ENCODE measurements around the gene CNST. TPM values are rescaled to one million over a fixed set of nuclear protein-coding genes. Genes with fewer than 3 reads are reported as not detected.

CNST gene
- polyA plus RNA-seq, 1 donor (not counting 4 experiments of a cell fraction or from before 2014, with no cell fraction given), result 9.8 TPM

- no peaks in the 10 kb centered on the region for H3K27me3 ChIP-seq (ENCODE audit: control insufficient read depth, extremely low read depth, insufficient read depth, low read length)
- peak overlapping the region; percentile 18 for H3K9ac ChIP-seq (ENCODE audit: control insufficient read depth, extremely low read depth, insufficient read depth, low read length)
- no peaks in the 10 kb centered on the region for H4K20me1 ChIP-seq (ENCODE audit: control insufficient read depth, extremely low read depth, insufficient read depth, low read length)
- FAIRE-seq, result no peak
- H3K79me2 ChIP-seq (ENCODE audit: control insufficient read depth, insufficient read depth, low read length), result no peaks in the 10 kb centered on the region
- H3K9me3 ChIP-seq (ENCODE audit: control insufficient read depth, low read depth, low read length), result no peaks in the 10 kb centered on the region
- TF ChIP-seq, protein P1, sequence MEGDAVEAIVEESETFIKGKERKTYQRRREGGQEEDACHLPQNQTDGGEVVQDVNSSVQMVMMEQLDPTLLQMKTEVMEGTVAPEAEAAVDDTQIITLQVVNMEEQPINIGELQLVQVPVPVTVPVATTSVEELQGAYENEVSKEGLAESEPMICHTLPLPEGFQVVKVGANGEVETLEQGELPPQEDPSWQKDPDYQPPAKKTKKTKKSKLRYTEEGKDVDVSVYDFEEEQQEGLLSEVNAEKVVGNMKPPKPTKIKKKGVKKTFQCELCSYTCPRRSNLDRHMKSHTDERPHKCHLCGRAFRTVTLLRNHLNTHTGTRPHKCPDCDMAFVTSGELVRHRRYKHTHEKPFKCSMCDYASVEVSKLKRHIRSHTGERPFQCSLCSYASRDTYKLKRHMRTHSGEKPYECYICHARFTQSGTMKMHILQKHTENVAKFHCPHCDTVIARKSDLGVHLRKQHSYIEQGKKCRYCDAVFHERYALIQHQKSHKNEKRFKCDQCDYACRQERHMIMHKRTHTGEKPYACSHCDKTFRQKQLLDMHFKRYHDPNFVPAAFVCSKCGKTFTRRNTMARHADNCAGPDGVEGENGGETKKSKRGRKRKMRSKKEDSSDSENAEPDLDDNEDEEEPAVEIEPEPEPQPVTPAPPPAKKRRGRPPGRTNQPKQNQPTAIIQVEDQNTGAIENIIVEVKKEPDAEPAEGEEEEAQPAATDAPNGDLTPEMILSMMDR (optimal IDR thresholded peaks at IDR 0.05 in 1 of 3, IDR thresholded peaks at IDR 0.05 in 1 of 3, conservative IDR thresholded peaks at IDR 0.05 in 1 of 3; ENCODE audit: extremely low read depth in 1 of 3, insufficient read depth in 2 of 3, low read length in 3 of 3), result peak; percentile 76 to 87 (median 80)
- TF ChIP-seq EZH2 (IDR thresholded peaks at IDR 0.05; ENCODE audit: low read length), result no peak
- H3K36me3 ChIP-seq (ENCODE audit: control insufficient read depth in 2 of 2, extremely low read depth in 1 of 2, insufficient read depth in 2 of 2, low read length in 2 of 2), result no peaks in the 10 kb centered on the region
- DNase-seq (ENCODE audit: low read depth, low spot score), result peak; percentile 33
- no peak overlapping the region for H3K27ac ChIP-seq (ENCODE audit: control insufficient read depth, insufficient read depth, low read length)
- peak overlapping the region; percentile 13 to 61 (median 14) for H3K4me3 ChIP-seq (ENCODE audit: control insufficient read depth in 2 of 3, extremely low read depth in 1 of 3, insufficient read depth in 2 of 3, low read depth in 1 of 3, low read length in 3 of 3)
- H3K9me1 ChIP-seq (ENCODE audit: control insufficient read depth, extremely low read depth, insufficient read depth, low read length), result no peaks in the 10 kb centered on the region
- peaks cover 6% of the 10 kb centered on the region for H3K4me1 ChIP-seq (ENCODE audit: control insufficient read depth, extremely low read depth, insufficient read depth, low read length)
- peak overlapping the region; percentile 75 for H3K4me2 ChIP-seq (ENCODE audit: control insufficient read depth, extremely low read depth, insufficient read depth, low read depth, low read length)
- H2AFZ ChIP-seq (ENCODE audit: control insufficient read depth, low read length), result peak overlapping the region; percentile 16
- dilution Hi-C loops (cut with MboI; ENCODE audit: extremely low pct_ligation_motif_present, low sequenced_read_pairs), result no loop called here
These were observed 123.3 kb downstream of the CNST start for GRCh38 chr1:246689409-246690008.

DNA sequence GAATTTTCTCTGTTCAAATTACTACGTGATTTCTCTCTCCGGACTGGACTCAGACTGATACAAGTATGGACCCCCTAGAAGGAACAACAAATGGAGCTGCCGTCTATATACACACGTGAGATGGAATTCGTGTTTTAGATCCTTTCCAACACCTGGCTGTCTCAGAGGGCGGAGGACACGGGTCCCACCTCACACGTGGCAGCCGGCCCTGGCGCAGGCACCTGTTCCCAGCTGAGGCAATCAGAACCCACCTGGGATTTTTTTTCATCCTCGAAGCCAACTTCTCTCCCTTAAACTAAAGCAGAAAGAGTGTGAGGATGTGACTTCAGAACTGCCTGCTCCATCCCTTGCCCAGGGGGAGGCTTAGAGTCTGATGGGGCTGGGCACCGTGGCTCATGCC is 123.8 kb downstream of the CNST start:
- FAIRE-seq (no peak), DNase-seq (ENCODE audit: low read depth, low spot score) (no peak)
- Histone ChIP-seq H3K9me1 (ENCODE audit: control insufficient read depth, extremely low read depth, insufficient read depth, low read length) (no peaks in the 10 kb centered on the region), H4K20me1 (ENCODE audit: control insufficient read depth, extremely low read depth, insufficient read depth, low read length) (no peaks in the 10 kb centered on the region), H2AFZ (ENCODE audit: control insufficient read depth, low read length) (no peak overlapping the region), H3K9ac (ENCODE audit: control insufficient read depth, extremely low read depth, insufficient read depth, low read length) (peak overlapping the region; percentile 18), H3K9me3 (ENCODE audit: control insufficient read depth, low read depth, low read length) (no peaks in the 10 kb centered on the region), H3K4me2 (ENCODE audit: control insufficient read depth, extremely low read depth, insufficient read depth, low read depth, low read length) (peak overlapping the region; percentile 75), H3K27me3 (ENCODE audit: control insufficient read depth, extremely low read depth, insufficient read depth, low read length) (no peaks in the 10 kb centered on the region), H3K36me3 (ENCODE audit: control insufficient read depth in 2 of 2, extremely low read depth in 1 of 2, insufficient read depth in 2 of 2, low read length in 2 of 2) (no peaks in the 10 kb centered on the region), H3K79me2 (ENCODE audit: control insufficient read depth, insufficient read depth, low read length) (no peaks in the 10 kb centered on the region), H3K27ac (ENCODE audit: control insufficient read depth, insufficient read depth, low read length) (no peak overlapping the region), H3K4me1 (ENCODE audit: control insufficient read depth, extremely low read depth, insufficient read depth, low read length) (peaks cover 6% of the 10 kb centered on the region), H3K4me3 (ENCODE audit: control insufficient read depth in 2 of 3, extremely low read depth in 1 of 3, insufficient read depth in 2 of 3, low read depth in 1 of 3, low read length in 3 of 3) (peak overlapping the region in 2 of 3 experiments; percentile 14 to 61)
- TF ChIP-seq EZH2 (IDR thresholded peaks at IDR 0.05; ENCODE audit: low read length), result no peak
- TF ChIP-seq, protein P1 (optimal IDR thresholded peaks at IDR 0.05 in 1 of 3, IDR thresholded peaks at IDR 0.05 in 1 of 3, conservative IDR thresholded peaks at IDR 0.05 in 1 of 3; ENCODE audit: extremely low read depth in 1 of 3, insufficient read depth in 2 of 3, low read length in 3 of 3), result no peak
- dilution Hi-C loops (cut with MboI; ENCODE audit: extremely low pct_ligation_motif_present, low sequenced_read_pairs), result no loop called here
